SK-N-MC (cell line): ENCODE data around the gene TPM1.

ENCODE experiments used
- DNase-seq: peaks from one replicate; pipeline ENCODE4 v3.0.0-alpha.2; 2011; ENCODE audit warnings: low read depth, low spot score
- H3K27ac ChIP-seq: fragments of 200-600 bp; sonication (generic); 2 replicates; pipeline ENCODE4 v1.5.1; 2016; ENCODE audit warnings: mixed run types
- H3K36me3 ChIP-seq: fragments of 200-600 bp; sonication (generic); 2 replicates; pipeline ENCODE4 v1.6.1; 2017; ENCODE audit warnings: antibody characterized with exemption, low read length, mixed read lengths; ENCODE audit not compliant: insufficient read depth
- H3K4me3 ChIP-seq: fragments of 200-600 bp; sonication (generic); 2 replicates; pipeline ENCODE4 v1.5.1; 2016
- H3K9ac ChIP-seq: fragments of 200-600 bp; sonication (generic); 2 replicates; pipeline ENCODE4 v1.8.0; 2017; ENCODE audit warnings: mixed run types, mixed read lengths; ENCODE audit not compliant: insufficient read length
- H3K9me3 ChIP-seq: fragments of 200-600 bp; sonication (generic); 2 replicates; pipeline ENCODE4 v1.6.1; 2017; ENCODE audit warnings: low read depth, mild to moderate bottlenecking, antibody characterized with exemption, low read length, moderate library complexity, mixed read lengths
- EZH2 ChIP-seq: fragments of 200-600 bp; sonication (generic); IDR thresholded peaks from one replicate; pipeline ENCODE4 v1.6.1; 2017; ENCODE audit warnings: antibody characterized with exemption
- FOXP2 ChIP-seq: optimal IDR thresholded peaks from 2 replicates; pipeline ENCODE3; 2011; ENCODE audit warnings: mild to moderate bottlenecking, moderate library complexity; ENCODE audit not compliant: insufficient read depth; ENCODE audit errors: extremely low read length, control extremely low read depth
- POLR2AphosphoS5 ChIP-seq: IDR thresholded peaks from 2 replicates; pipeline ENCODE4 v1.6.1; 2012; ENCODE audit warnings: mild to moderate bottlenecking, low read depth, low read length, borderline replicate concordance

TPM1 gene

GRCh38 chr15:63109498-63109897 lies 67.0 kb downstream of the TPM1 start:
- Histone ChIP-seq H3K9me3 (no peaks in the 10 kb centered on the region), H3K4me3 (no peak overlapping the region), H3K36me3 (no peaks in the 10 kb centered on the region), H3K9ac (no peak overlapping the region), H3K27ac (no peak overlapping the region)
- no peak for DNase-seq
- TF ChIP-seq FOXP2, result no peak
- no peak for TF ChIP-seq POLR2AphosphoS5
- no peak for TF ChIP-seq EZH2

DNA sequence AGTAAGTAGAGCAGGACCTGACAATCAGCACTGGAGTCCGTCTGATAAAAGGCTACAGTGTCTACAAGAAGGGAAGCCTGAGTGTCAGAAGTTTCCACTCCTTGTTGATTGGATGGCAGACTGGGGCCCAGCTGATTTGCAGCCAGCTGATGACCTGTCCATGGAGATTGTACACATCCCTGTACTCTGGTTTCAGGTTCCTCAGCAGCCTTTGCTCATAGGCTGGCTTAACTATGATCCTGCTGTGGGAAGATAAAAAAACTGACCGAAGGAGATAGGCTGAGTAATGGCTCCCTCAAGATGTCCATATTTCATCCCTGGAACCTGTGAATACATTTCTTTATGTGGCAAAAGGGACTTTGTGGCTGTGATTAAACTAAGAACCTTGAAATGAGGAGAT lies 67.4 kb downstream of the TPM1 start:
- Histone ChIP-seq H3K36me3 (no peaks in the 10 kb centered on the region), H3K9ac (no peak overlapping the region), H3K4me3 (no peak overlapping the region), H3K9me3 (no peaks in the 10 kb centered on the region), H3K27ac (no peak overlapping the region)
- DNase-seq, result no peak
- TF ChIP-seq POLR2AphosphoS5, result no peak
- no peak for TF ChIP-seq FOXP2
- no peak for TF ChIP-seq EZH2

- no peaks in the 10 kb centered on the region for H3K36me3 ChIP-seq
- no peaks in the 10 kb centered on the region for H3K9me3 ChIP-seq
- H3K4me3 ChIP-seq, result no peak overlapping the region
- no peak for TF ChIP-seq EZH2
- TF ChIP-seq POLR2AphosphoS5, result no peak
- no peak for TF ChIP-seq FOXP2
- H3K27ac ChIP-seq, result no peak overlapping the region
- no peak for DNase-seq
- H3K9ac ChIP-seq, result no peak overlapping the region
Measured at GRCh38 chr15:63110428-63111026, 68.0 kb downstream of the TPM1 start.

DNA sequence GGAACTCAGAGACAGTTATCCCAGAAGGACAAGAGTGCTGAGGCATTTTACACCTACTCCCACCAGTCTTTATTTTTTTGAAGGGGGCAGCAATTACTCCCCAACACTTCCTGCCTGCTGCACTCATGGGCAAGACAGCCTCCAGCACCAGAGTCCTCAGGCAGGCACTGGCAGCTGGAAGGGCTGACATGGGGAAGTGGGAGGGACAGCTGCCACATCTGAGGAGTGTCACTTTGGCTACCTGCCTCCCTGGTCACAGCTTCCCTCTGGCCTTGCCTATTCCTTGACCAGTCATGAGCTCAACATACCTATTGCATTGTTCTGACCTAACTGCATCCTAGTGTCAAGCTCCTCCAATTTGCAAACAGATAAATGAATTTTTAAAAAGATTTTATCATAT lies 68.9 kb downstream of the TPM1 start:
- H3K4me3 ChIP-seq, result no peak overlapping the region
- TF ChIP-seq EZH2, result no peak
- no peak for TF ChIP-seq POLR2AphosphoS5
- TF ChIP-seq FOXP2, result no peak
- no peak overlapping the region for H3K9ac ChIP-seq
- no peak overlapping the region for H3K27ac ChIP-seq
- H3K9me3 ChIP-seq, result no peaks in the 10 kb centered on the region
- DNase-seq, result no peak
- H3K36me3 ChIP-seq, result no peaks in the 10 kb centered on the region

DNA sequence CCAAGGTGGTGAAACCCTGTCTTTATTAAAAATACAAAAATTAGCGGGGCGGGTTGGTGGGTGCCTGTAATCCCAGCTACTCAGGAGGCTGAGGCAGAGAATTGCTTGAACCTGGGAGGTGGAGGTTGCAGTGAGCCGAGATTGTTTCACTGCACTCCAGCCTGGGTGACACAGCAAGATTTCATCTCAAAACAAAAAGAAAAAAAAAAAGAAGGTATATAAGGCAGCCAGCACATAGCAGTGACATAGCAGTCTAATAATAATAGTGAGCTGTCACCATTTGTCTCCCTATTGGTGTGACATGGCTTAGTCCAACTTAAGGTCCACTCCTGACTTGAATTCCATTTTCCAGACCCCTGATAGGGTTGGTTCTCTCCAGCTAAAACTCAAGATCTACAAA lies 70.3 kb downstream of the TPM1 start:
- no peak for DNase-seq

GRCh38 chr15:63114465-63114864 lies 71.9 kb downstream of the TPM1 start:
- H3K27ac ChIP-seq, result no peak overlapping the region
- no peaks in the 10 kb centered on the region; the same call in 1 of the 2 replicates for H3K9me3 ChIP-seq
- H3K36me3 ChIP-seq, result no peaks in the 10 kb centered on the region
- no peak for TF ChIP-seq POLR2AphosphoS5
- no peak for TF ChIP-seq EZH2
- no peak for TF ChIP-seq FOXP2
- DNase-seq, result no peak
- no peak overlapping the region for H3K4me3 ChIP-seq
- H3K9ac ChIP-seq, result no peak overlapping the region

More for the DNA sequence above, 70.3 kb downstream of the TPM1 start:
- TF ChIP-seq EZH2 (no peak), FOXP2 (no peak), POLR2AphosphoS5 (no peak)
- no peaks in the 10 kb centered on the region for H3K9me3 ChIP-seq
- H3K9ac ChIP-seq, result no peak overlapping the region
- H3K27ac ChIP-seq, result no peak overlapping the region
- no peak overlapping the region for H3K4me3 ChIP-seq
- H3K36me3 ChIP-seq, result no peaks in the 10 kb centered on the region
